HepG2 (cell line): ENCODE measurements around the gene CAPZA1. TPM values are rescaled to one million over a fixed set of nuclear protein-coding genes. Genes with fewer than 3 reads are reported as not detected.

Source experiments
- BRD4 ChIP-seq: sonication (generic); formaldehyde crosslinking; IDR thresholded peaks from 2 replicates; pipeline ENCODE4 v1.4.0; 2020; ENCODE audit warnings: missing genetic modification reagents
- CEBPZ ChIP-seq: IDR thresholded peaks from 2 replicates; pipeline ENCODE4 v1.6.1; 2012; ENCODE audit warnings: low read length, improper control_type of control experiment
- GFI1 ChIP-seq: sonication (generic); formaldehyde crosslinking; IDR thresholded peaks from 2 replicates; pipeline ENCODE4 v1.5.0; 2020; ENCODE audit warnings: missing genetic modification reagents, mild to moderate bottlenecking, borderline replicate concordance
- GTF3A ChIP-seq: sonication (generic); formaldehyde crosslinking; conservative IDR thresholded peaks from 2 replicates; pipeline ENCODE4 v1.4.0; 2020; ENCODE audit warnings: mild to moderate bottlenecking, missing genetic modification reagents
- HDAC2 ChIP-seq: sonication (generic); formaldehyde crosslinking; IDR thresholded peaks from 2 replicates; pipeline ENCODE4 v1.4.0; 2020; ENCODE audit warnings: missing genetic modification reagents
- HNF1B ChIP-seq: sonication (generic); formaldehyde crosslinking; IDR thresholded peaks from 2 replicates; pipeline ENCODE4 v1.5.1; 2020; ENCODE audit warnings: mild to moderate bottlenecking, moderate library complexity, missing genetic modification reagents
- MYC ChIP-seq: sonication (generic); formaldehyde crosslinking; IDR thresholded peaks from 2 replicates; pipeline ENCODE4 v1.9.0; 2021; ENCODE audit warnings: missing genetic modification reagents, borderline replicate concordance
- RBM22 ChIP-seq: fragments of 200-400 bp; formaldehyde crosslinking; optimal IDR thresholded peaks from 2 replicates; pipeline ENCODE3; 2017; ENCODE audit warnings: mild to moderate bottlenecking, low read length, moderate library complexity
- RFX3 ChIP-seq: IDR thresholded peaks from 2 replicates; pipeline ENCODE4 v1.6.1; 2016; ENCODE audit warnings: missing biosample characterization, missing genetic modification reagents
- SP4 ChIP-seq: sonication (generic); formaldehyde crosslinking; IDR thresholded peaks from 2 replicates; pipeline ENCODE4 v1.8.1; 2023; ENCODE audit warnings: mild to moderate bottlenecking, missing genetic modification reagents
- TCF7 ChIP-seq: sonication (generic); IDR thresholded peaks from 2 replicates; pipeline ENCODE4 v1.6.1; 2016; ENCODE audit warnings: antibody characterized with exemption, low read depth
- U2AF1 ChIP-seq: fragments of 200-400 bp; formaldehyde crosslinking; optimal IDR thresholded peaks from 2 replicates; pipeline ENCODE3; 2017; ENCODE audit warnings: mild to moderate bottlenecking, low read depth, low read length
- ZFAT ChIP-seq: sonication (generic); formaldehyde crosslinking; conservative IDR thresholded peaks from 2 replicates; pipeline ENCODE4 v1.8.1; 2023; ENCODE audit warnings: missing genetic modification reagents, inconsistent platforms
- ZNF225 ChIP-seq: sonication (generic); formaldehyde crosslinking; IDR thresholded peaks from 2 replicates; pipeline ENCODE4 v1.4.0; 2020; ENCODE audit warnings: mild to moderate bottlenecking, missing genetic modification reagents
- ZNF317 ChIP-seq: sonication (generic); formaldehyde crosslinking; IDR thresholded peaks from 2 replicates; pipeline ENCODE4 v1.5.0; 2020; ENCODE audit warnings: mild to moderate bottlenecking, missing genetic modification reagents
- ZSCAN12 ChIP-seq: sonication (generic); formaldehyde crosslinking; IDR thresholded peaks from 2 replicates; pipeline ENCODE4 v1.9.0; 2021; ENCODE audit warnings: mild to moderate bottlenecking, missing genetic modification reagents
- polyA plus RNA-seq, 8 experiments: library from polyadenylated mRNA; depleted of rRNA in 3 of 8; stranded (reverse) in 7 of 8; unstranded in 1 of 8; fragments of >200 nt; fragmentation: Illumina TruSeq in 4 of 8; extraction: Trizol in 4 of 8; gene quantifications; 2 replicates each; pipeline versions ENCODE4 v1.2.1 to v1.2.3, GENCODE V29; 2011 to 2016; ENCODE audit warnings: low read depth in 4 of 8, missing spikeins in 1 of 8, mixed read lengths in 1 of 8; ENCODE audit not compliant: insufficient read depth in 1 of 8
- total RNA-seq, 5 experiments: library from RNA; depleted of rRNA; stranded (reverse); fragments of >200 nt; fragmentation: Illumina TruSeq; extraction: Trizol; gene quantifications; 2 replicates each; pipeline ENCODE4 v1.2.3, GENCODE V29; 2016; ENCODE audit warnings: low read depth in 1 of 5
- TF ChIP-seq, protein P1 (sequence below): fragments of 450-650 bp; IDR thresholded peaks from 2 replicates; pipeline ENCODE4 v1.6.1; 2017
- TF ChIP-seq, protein P2 (sequence below): sonication (generic); formaldehyde crosslinking; IDR thresholded peaks from 2 replicates; pipeline ENCODE4 v1.5.1; 2020; ENCODE audit warnings: mild to moderate bottlenecking, missing genetic modification reagents, moderate library complexity
- TF ChIP-seq, protein P3 (sequence below): sonication (generic); formaldehyde crosslinking; IDR thresholded peaks from 2 replicates; pipeline ENCODE4 v1.4.0; 2020; ENCODE audit warnings: missing genetic modification reagents

CAPZA1 gene
- total and polyA plus RNA-seq, 2 of the 13 experiments (the other 11 are each of a cell fraction or from before 2014, with no cell fraction given), result 67.0 to 117 TPM

GRCh38 chr1:112618721-112619517 lies 713 bp upstream of the CAPZA1 start, which contains the start of gene ST7L (continued):
- TF ChIP-seq HNF1B (CRISPR knock-in tag) (peak; percentile 27; the same call in 1 of the 2 replicates), RFX3 (no peak), GFI1 (CRISPR knock-in tag) (no peak), TCF7 (no peak), U2AF1 (no peak), ZFAT (CRISPR knock-in tag) (no peak), MYC (peak; percentile 83; the same call in 1 of the 2 replicates), SP4 (CRISPR knock-in tag) (0 out of 2 replicates have a peak, but pooled peaks have one; percentile 17), BRD4 (peak; percentile 86), ZNF225 (peak; percentile 76), RBM22 (peak; percentile 40), ZSCAN12 (CRISPR knock-in tag) (no peak; the same call in 1 of the 2 replicates), HDAC2 (peak; percentile 45; the same call in 1 of the 2 replicates), CEBPZ (no peak), ZNF317 (CRISPR knock-in tag) (no peak), GTF3A (0 out of 2 replicates have a peak, but pooled peaks have one; percentile 28)
- TF ChIP-seq, protein P1, sequence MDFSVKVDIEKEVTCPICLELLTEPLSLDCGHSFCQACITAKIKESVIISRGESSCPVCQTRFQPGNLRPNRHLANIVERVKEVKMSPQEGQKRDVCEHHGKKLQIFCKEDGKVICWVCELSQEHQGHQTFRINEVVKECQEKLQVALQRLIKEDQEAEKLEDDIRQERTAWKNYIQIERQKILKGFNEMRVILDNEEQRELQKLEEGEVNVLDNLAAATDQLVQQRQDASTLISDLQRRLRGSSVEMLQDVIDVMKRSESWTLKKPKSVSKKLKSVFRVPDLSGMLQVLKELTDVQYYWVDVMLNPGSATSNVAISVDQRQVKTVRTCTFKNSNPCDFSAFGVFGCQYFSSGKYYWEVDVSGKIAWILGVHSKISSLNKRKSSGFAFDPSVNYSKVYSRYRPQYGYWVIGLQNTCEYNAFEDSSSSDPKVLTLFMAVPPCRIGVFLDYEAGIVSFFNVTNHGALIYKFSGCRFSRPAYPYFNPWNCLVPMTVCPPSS, result no peak
- TF ChIP-seq, protein P2, sequence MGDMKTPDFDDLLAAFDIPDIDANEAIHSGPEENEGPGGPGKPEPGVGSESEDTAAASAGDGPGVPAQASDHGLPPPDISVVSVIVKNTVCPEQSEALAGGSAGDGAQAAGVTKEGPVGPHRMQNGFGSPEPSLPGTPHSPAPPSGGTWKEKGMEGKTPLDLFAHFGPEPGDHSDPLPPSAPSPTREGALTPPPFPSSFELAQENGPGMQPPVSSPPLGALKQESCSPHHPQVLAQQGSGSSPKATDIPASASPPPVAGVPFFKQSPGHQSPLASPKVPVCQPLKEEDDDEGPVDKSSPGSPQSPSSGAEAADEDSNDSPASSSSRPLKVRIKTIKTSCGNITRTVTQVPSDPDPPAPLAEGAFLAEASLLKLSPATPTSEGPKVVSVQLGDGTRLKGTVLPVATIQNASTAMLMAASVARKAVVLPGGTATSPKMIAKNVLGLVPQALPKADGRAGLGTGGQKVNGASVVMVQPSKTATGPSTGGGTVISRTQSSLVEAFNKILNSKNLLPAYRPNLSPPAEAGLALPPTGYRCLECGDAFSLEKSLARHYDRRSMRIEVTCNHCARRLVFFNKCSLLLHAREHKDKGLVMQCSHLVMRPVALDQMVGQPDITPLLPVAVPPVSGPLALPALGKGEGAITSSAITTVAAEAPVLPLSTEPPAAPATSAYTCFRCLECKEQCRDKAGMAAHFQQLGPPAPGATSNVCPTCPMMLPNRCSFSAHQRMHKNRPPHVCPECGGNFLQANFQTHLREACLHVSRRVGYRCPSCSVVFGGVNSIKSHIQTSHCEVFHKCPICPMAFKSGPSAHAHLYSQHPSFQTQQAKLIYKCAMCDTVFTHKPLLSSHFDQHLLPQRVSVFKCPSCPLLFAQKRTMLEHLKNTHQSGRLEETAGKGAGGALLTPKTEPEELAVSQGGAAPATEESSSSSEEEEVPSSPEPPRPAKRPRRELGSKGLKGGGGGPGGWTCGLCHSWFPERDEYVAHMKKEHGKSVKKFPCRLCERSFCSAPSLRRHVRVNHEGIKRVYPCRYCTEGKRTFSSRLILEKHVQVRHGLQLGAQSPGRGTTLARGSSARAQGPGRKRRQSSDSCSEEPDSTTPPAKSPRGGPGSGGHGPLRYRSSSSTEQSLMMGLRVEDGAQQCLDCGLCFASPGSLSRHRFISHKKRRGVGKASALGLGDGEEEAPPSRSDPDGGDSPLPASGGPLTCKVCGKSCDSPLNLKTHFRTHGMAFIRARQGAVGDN (CRISPR knock-in tag), result no peak
- TF ChIP-seq, protein P3, sequence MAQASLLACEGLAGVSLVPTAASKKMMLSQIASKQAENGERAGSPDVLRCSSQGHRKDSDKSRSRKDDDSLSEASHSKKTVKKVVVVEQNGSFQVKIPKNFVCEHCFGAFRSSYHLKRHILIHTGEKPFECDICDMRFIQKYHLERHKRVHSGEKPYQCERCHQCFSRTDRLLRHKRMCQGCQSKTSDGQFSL (CRISPR knock-in tag), result peak; percentile 59; the same call in 1 of the 2 replicates
